Prostate gland (tissue), 2 donors: ENCODE data around the gene TMEM258. TPM values are rescaled to one million over a fixed set of nuclear protein-coding genes. Genes with fewer than 3 reads are reported as not detected.

Experiments used
- DNase-seq: peaks from one replicate; pipeline ENCODE4 v3.0.0-alpha.2; 2019; ENCODE audit warnings: low spot score
- H3K27ac ChIP-seq, 2 donors: fragments of 200-600 bp; sonication (generic); 2 replicates each; pipeline ENCODE4 v1.5.1; 2017 to 2019
- H3K27me3 ChIP-seq: fragments of 200-600 bp; sonication (generic); replicated peaks from 2 replicates; pipeline ENCODE4 v1.5.1; 2019; ENCODE audit not compliant: insufficient read depth
- H3K36me3 ChIP-seq, 2 donors: fragments of 200-600 bp; sonication (generic); 1 replicate in 1 of 2; 2 replicates in 1 of 2; pipeline versions ENCODE4 v1.5.1 to v1.8.1; 2017 to 2019
- H3K4me1 ChIP-seq: fragments of 200-600 bp; sonication (generic); replicated peaks from 2 replicates; pipeline ENCODE4 v1.5.1; 2019
- H3K4me3 ChIP-seq, 2 donors: fragments of 200-600 bp; sonication (generic); 2 replicates each; pipeline ENCODE4 v1.5.1; 2017 to 2019
- H3K9me3 ChIP-seq: fragments of 200-600 bp; sonication (generic); 2 replicates; pipeline ENCODE4 v1.5.1; 2017
- POLR2A ChIP-seq: fragments of 450-650 bp; IDR thresholded peaks from one replicate; pipeline ENCODE4 v1.6.1; 2016; ENCODE audit warnings: antibody characterized with exemption, mild to moderate bottlenecking
- POLR2AphosphoS5 ChIP-seq: sonication (generic); formaldehyde crosslinking; IDR thresholded peaks from one replicate; pipeline ENCODE4 v1.6.1; 2017; ENCODE audit warnings: antibody characterized with exemption
- WGBS: methylation state at CpG from one replicate; pipeline ENCODE4 v1.1.5; 2018; 5-methylcytosine and 5-hydroxymethylcytosine counted together
- intact Hi-C: fragments of 100-400 bp; cut with DNase I; formaldehyde crosslinking; loops from one replicate; pipeline ENCODE4 v1.14.2; 2022
- total RNA-seq, 2 donors: library from RNA; depleted of rRNA; stranded (reverse); fragments of >200 nt; gene quantifications; one replicate each; pipeline ENCODE4 v1.1.0, GENCODE V29; 2016
- TF ChIP-seq, protein P1 (sequence below), 4 experiments: fragments of 200-600 bp in 2 of 4; fragments of 450-650 bp in 2 of 4; sonication (generic) in 2 of 4; IDR thresholded peaks; 1 replicate in 3 of 4; 2 replicates in 1 of 4; pipeline ENCODE4 v1.5.1; 2016 to 2019; ENCODE audit warnings: antibody characterized with exemption in 4 of 4, mild to moderate bottlenecking in 2 of 4, moderate library complexity in 2 of 4

TMEM258 gene
- total RNA-seq, 2 donors from 2014 or later = 34.8 to 82.9 TPM

DNA sequence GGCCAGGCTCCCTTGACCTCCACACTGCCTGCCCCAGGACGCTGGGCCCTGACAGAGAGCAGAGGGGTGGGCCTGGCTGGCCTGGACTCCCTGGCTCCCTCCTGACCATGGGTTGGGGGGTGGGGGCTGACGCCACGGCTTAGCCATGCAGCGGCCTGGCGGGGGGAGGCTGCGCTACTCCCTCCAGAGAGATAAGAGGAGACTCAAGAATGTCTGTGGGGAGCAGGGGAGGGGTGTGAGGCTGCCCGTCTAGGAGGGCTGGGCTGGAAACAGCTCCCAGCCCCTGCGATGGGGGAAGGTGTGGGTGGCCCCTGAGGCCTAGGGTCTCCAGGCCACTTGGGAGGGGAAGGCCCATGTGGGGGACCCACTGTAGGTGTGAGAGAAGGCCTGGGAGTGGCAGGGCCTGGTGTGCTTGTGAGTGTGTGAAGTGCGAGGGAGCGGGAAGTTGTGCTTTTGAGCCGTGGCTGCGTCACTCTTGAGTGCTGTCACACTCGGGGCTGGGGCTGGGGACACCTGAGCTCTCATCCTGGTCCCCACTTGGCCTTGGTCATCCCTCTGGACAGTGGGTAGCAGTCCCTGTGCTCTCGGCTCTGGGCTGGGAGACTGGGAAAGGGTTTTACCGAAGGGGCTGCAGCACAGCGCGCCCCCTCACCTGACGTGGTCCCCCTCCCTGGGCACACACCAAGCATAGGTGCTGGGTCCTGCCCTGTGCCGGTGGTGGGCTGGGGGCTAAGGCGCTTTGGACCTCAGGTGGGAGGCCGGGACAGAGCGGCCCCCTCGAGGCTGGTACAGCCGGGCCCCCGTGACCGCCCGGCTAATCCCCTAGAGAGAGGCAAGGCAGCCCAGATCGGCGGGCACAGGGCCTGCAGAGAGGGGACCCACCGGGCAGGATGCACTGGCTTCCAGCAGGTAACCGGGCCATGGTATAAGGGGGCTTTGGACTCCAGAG is 37.6 kb downstream of the TMEM258 start:
- WGBS = 83% methylated on average over 19 of the region's 31 CpGs
- TF ChIP-seq POLR2A = no peak
- no peak for TF ChIP-seq POLR2AphosphoS5
- TF ChIP-seq, protein P1, sequence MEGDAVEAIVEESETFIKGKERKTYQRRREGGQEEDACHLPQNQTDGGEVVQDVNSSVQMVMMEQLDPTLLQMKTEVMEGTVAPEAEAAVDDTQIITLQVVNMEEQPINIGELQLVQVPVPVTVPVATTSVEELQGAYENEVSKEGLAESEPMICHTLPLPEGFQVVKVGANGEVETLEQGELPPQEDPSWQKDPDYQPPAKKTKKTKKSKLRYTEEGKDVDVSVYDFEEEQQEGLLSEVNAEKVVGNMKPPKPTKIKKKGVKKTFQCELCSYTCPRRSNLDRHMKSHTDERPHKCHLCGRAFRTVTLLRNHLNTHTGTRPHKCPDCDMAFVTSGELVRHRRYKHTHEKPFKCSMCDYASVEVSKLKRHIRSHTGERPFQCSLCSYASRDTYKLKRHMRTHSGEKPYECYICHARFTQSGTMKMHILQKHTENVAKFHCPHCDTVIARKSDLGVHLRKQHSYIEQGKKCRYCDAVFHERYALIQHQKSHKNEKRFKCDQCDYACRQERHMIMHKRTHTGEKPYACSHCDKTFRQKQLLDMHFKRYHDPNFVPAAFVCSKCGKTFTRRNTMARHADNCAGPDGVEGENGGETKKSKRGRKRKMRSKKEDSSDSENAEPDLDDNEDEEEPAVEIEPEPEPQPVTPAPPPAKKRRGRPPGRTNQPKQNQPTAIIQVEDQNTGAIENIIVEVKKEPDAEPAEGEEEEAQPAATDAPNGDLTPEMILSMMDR (IDR thresholded peaks at IDR 0.05) = no peak
- Histone ChIP-seq H3K27ac (no peak overlapping the region), H3K4me1 (no peaks in the 10 kb centered on the region), H3K36me3 (no peaks in the 10 kb centered on the region), H3K9me3 (no peaks in the 10 kb centered on the region), H3K27me3 (no peaks in the 10 kb centered on the region), H3K4me3 (no peak overlapping the region)
- DNase-seq = no peak
- intact Hi-C loops = no loop called here

DNA sequence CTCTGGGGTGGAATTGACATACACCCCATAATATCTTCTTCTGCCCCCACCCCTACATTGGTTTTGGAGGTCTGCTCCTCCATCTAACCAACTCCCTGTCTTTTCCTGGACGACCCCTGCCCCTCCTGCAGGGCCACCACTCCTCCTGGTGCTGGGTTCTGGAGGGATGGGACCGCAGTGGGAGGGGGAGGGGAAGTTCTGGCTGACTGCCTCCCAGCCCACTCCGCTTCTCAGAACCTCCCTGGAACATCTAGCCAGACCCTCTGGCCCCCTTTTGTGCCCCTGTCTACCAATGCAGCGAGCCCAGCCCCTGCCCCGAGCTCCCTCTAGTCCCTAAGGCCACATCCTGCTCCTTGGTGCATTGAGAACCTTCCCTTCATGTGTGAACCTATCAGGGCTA is 38.7 kb downstream of the TMEM258 start:
- intact Hi-C loops = no loop called here
- Histone ChIP-seq H3K4me1 (no peaks in the 10 kb centered on the region), H3K27ac (no peak overlapping the region), H3K27me3 (no peaks in the 10 kb centered on the region), H3K4me3 (no peak overlapping the region), H3K9me3 (no peaks in the 10 kb centered on the region), H3K36me3 (no peaks in the 10 kb centered on the region)
- no peak for DNase-seq
- WGBS = 80% methylated on average over 5 of the region's 5 CpGs
- TF ChIP-seq, protein P1 (IDR thresholded peaks at IDR 0.05) = no peak
- no peak for TF ChIP-seq POLR2AphosphoS5

GRCh38 chr11:61752925-61753521 is 39.4 kb downstream of the TMEM258 start:
- no peak overlapping the region for H3K27ac ChIP-seq
- no peak for DNase-seq
- H3K9me3 ChIP-seq = no peaks in the 10 kb centered on the region
- no peaks in the 10 kb centered on the region for H3K36me3 ChIP-seq
- TF ChIP-seq, protein P1 (IDR thresholded peaks at IDR 0.05) = no peak
- TF ChIP-seq POLR2AphosphoS5 (no peak), POLR2A (no peak)
- H3K4me3 ChIP-seq = peak overlapping the region; percentile 22 to 25
- H3K27me3 ChIP-seq = no peaks in the 10 kb centered on the region
- 54% methylated on average over 16 of the region's 17 CpGs for WGBS
- no peaks in the 10 kb centered on the region for H3K4me1 ChIP-seq
- intact Hi-C loops = no loop called here

- intact Hi-C loops = no loop called here
- Histone ChIP-seq H3K27me3 (no peaks in the 10 kb centered on the region), H3K36me3 (no peaks in the 10 kb centered on the region), H3K27ac (no peak within 1 kb of the TSS), H3K9me3 (no peaks in the 10 kb centered on the region), H3K4me3 (peak within 1 kb of the TSS; percentile 22 to 25), H3K4me1 (no peaks in the 10 kb centered on the region)
- TF ChIP-seq POLR2A = no peak
- TF ChIP-seq, protein P1 (IDR thresholded peaks at IDR 0.05) = peak in 2 of 4 experiments; percentile 40 to 59
- WGBS = 6% methylated on average over 36 of the region's 93 CpGs
- peak; percentile 19 for DNase-seq
Measured at GRCh38 chr11:61752117-61752924, 40.1 kb downstream of the TMEM258 start, which contains the start of gene MYRF. TSS of gene MYRF (plus strand) at chr11:61752636. CDS start at chr11:61752745, 109 bp downstream.
